HL-60 (cell line): Measurements from ENCODE around the gene OR4C45.
"Not testable (repeated sequence)": the region's sequence is repeated elsewhere in the genome, so short reads cannot be mapped to it uniquely, and the experiment has no call there.

Experiments
- DNase-seq, 2 experiments: peaks; one replicate each; pipeline ENCODE4 v3.0.0-alpha.2; 2010 to 2020; ENCODE audit warnings: low read depth in 1 of 2, low spot score in 1 of 2
- H3K27ac ChIP-seq: fragments of 250-450 bp; sonication (Bioruptor Pico); replicated peaks from 2 replicates; pipeline ENCODE4 v1.5.1; 2020; ENCODE audit warnings: mild to moderate bottlenecking, moderate library complexity
- H3K27me3 ChIP-seq: fragments of 250-450 bp; sonication (Bioruptor Pico); 2 replicates; pipeline ENCODE4 v1.5.1; 2021; ENCODE audit warnings: mild to moderate bottlenecking, moderate library complexity; ENCODE audit not compliant: insufficient read depth, poor library complexity, severe bottlenecking
- H3K4me3 ChIP-seq: replicated peaks from 2 replicates; pipeline ENCODE4 v1.5.1; 2011; ENCODE audit warnings: mild to moderate bottlenecking, control low read depth, low read length; ENCODE audit not compliant: insufficient read depth
- GABPA ChIP-seq: IDR thresholded peaks from 2 replicates; pipeline ENCODE4 v1.6.1; 2012; ENCODE audit warnings: low read depth
- POLR2AphosphoS5 ChIP-seq: IDR thresholded peaks from 2 replicates; pipeline ENCODE4 v1.6.1; 2012; ENCODE audit warnings: low read depth
- SPI1 ChIP-seq: IDR thresholded peaks from 2 replicates; pipeline ENCODE4 v1.6.1; 2012; ENCODE audit warnings: low read depth, mild to moderate bottlenecking, borderline replicate concordance
- TF ChIP-seq, protein P1 (sequence below): IDR thresholded peaks from 2 replicates; pipeline ENCODE4 v1.6.1; 2012; ENCODE audit warnings: low read depth; ENCODE audit not compliant: insufficient replicate concordance
- TF ChIP-seq, protein P2 (sequence below): IDR thresholded peaks from one replicate; pipeline ENCODE4 v1.5.1; 2011; ENCODE audit warnings: low read length, control low read depth, inconsistent platforms; ENCODE audit not compliant: insufficient read depth

Gene OR4C45

DNA sequence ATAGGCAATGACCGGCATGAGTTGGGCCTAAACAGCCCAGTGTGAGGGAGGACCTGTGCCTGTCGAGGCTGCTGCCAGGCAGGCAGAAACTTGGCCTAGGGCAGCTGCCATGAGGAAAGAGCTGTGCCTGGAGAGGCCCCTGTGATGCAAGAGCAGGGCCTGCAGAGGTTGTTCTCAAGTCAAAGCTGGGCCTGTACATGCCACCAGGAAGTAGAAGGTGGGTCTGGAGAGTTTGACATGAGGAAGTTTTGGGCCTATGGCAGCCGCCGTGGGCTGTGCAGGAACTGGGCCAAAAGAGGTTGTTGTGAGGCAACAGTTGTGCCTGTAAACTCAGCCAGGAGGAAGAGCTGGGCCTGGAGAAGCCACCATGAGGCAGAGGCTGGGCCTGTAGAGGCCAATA lies 43.2 kb downstream of the OR4C45 start:
- Histone ChIP-seq H3K4me3 (no peak overlapping the region), H3K27me3 (no peaks in the 10 kb centered on the region), H3K27ac (peak overlapping the region; percentile 68)
- TF ChIP-seq POLR2AphosphoS5 (peak; percentile 40; the same call in 1 of the 2 replicates), SPI1 (no peak), GABPA (peak; percentile 27; the same call in 1 of the 2 replicates)
- TF ChIP-seq, protein P1, sequence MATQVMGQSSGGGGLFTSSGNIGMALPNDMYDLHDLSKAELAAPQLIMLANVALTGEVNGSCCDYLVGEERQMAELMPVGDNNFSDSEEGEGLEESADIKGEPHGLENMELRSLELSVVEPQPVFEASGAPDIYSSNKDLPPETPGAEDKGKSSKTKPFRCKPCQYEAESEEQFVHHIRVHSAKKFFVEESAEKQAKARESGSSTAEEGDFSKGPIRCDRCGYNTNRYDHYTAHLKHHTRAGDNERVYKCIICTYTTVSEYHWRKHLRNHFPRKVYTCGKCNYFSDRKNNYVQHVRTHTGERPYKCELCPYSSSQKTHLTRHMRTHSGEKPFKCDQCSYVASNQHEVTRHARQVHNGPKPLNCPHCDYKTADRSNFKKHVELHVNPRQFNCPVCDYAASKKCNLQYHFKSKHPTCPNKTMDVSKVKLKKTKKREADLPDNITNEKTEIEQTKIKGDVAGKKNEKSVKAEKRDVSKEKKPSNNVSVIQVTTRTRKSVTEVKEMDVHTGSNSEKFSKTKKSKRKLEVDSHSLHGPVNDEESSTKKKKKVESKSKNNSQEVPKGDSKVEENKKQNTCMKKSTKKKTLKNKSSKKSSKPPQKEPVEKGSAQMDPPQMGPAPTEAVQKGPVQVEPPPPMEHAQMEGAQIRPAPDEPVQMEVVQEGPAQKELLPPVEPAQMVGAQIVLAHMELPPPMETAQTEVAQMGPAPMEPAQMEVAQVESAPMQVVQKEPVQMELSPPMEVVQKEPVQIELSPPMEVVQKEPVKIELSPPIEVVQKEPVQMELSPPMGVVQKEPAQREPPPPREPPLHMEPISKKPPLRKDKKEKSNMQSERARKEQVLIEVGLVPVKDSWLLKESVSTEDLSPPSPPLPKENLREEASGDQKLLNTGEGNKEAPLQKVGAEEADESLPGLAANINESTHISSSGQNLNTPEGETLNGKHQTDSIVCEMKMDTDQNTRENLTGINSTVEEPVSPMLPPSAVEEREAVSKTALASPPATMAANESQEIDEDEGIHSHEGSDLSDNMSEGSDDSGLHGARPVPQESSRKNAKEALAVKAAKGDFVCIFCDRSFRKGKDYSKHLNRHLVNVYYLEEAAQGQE, result no peak
- TF ChIP-seq, protein P2, sequence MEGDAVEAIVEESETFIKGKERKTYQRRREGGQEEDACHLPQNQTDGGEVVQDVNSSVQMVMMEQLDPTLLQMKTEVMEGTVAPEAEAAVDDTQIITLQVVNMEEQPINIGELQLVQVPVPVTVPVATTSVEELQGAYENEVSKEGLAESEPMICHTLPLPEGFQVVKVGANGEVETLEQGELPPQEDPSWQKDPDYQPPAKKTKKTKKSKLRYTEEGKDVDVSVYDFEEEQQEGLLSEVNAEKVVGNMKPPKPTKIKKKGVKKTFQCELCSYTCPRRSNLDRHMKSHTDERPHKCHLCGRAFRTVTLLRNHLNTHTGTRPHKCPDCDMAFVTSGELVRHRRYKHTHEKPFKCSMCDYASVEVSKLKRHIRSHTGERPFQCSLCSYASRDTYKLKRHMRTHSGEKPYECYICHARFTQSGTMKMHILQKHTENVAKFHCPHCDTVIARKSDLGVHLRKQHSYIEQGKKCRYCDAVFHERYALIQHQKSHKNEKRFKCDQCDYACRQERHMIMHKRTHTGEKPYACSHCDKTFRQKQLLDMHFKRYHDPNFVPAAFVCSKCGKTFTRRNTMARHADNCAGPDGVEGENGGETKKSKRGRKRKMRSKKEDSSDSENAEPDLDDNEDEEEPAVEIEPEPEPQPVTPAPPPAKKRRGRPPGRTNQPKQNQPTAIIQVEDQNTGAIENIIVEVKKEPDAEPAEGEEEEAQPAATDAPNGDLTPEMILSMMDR, result no peak
- peak; percentile 88 to 90 for DNase-seq

DNA sequence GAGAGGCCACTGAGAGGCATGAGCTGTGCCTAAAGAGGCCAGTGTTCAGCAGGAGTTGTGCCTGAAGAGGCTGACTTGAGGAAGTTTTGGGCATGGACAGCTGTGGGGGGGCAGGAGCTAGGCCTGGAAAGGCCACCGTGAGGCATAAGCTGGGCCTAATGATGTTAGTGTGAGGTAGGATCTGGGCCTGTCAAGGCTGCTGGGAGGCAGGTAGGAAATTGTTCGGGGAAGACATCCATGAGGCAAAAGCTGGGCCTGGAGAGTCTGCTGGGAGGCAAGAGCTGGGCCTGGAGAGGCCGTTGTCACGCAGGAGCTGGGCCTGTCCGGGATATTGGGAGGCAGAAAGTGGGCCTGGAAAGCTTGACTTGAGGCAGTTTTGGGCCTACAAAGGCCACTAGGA lies 44.9 kb downstream of the OR4C45 start:
- no peak for TF ChIP-seq SPI1
- TF ChIP-seq, protein P1, result no peak
- TF ChIP-seq POLR2AphosphoS5, result no peak
- TF ChIP-seq, protein P2, result no peak
- TF ChIP-seq GABPA, result no peak
- DNase-seq, result no peak
- H3K27me3 ChIP-seq, result no peaks in the 10 kb centered on the region
- no peak overlapping the region for H3K4me3 ChIP-seq
- no peak overlapping the region for H3K27ac ChIP-seq

DNA sequence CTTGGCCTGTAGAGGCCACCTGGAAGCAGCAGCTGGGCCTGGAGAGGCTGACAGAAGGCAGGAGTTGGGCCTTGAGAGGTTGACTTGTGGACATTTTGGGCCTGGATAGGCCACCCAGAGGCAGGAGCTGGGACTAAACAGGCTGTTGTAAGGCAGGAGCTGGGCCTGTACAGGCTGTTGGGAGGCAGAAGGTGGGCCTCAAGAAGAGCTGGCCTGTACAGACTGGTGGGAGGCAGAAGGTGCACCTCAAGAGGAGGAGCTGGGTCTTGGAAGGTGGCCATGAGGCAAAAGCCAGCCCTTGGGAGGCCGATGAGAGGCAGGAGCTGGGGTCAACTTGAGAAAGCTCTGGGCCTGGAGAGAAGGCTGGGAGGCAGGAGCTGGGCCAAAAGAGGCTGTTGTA lies 45.3 kb downstream of the OR4C45 start:
- Histone ChIP-seq H3K4me3 (no peak overlapping the region), H3K27me3 (no peaks in the 10 kb centered on the region), H3K27ac (no peak overlapping the region)
- TF ChIP-seq, protein P2, result no peak
- TF ChIP-seq POLR2AphosphoS5 (no peak), SPI1 (no peak), GABPA (no peak)
- TF ChIP-seq, protein P1, result no peak
- DNase-seq, result no peak

DNA sequence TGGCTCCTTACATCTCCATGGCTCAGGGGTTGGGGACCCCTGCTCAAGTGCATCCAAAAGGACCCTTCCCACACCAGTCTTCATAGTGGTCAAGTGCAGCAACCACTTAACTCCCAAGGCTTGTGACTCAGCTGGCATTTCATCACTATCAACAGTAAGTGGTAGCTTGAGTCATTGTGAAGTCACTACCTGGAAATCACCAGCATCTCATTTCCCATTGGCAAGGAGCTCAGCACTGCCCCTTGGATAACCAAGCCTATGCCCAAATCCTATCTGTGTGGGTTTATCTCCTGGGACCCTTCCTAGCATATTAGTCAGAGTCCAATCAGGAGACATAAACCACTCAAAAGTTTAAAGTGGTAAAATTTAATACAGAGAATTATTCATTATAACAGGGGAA lies 46.3 kb downstream of the OR4C45 start:
- DNase-seq, H3K27me3 ChIP-seq, H3K27ac ChIP-seq, H3K4me3 ChIP-seq: not testable (repeated sequence)
